Measurements from ENCODE around the gene BRME1. TPM values are rescaled to one million over a fixed set of nuclear protein-coding genes. Genes with fewer than 3 reads are reported as not detected.

Gene BRME1
- total and polyA plus RNA-seq, 2 of the 13 experiments (the other 11 are each of a cell fraction or from before 2014, with no cell fraction given), result 0.74 to 1.5 TPM

DNA sequence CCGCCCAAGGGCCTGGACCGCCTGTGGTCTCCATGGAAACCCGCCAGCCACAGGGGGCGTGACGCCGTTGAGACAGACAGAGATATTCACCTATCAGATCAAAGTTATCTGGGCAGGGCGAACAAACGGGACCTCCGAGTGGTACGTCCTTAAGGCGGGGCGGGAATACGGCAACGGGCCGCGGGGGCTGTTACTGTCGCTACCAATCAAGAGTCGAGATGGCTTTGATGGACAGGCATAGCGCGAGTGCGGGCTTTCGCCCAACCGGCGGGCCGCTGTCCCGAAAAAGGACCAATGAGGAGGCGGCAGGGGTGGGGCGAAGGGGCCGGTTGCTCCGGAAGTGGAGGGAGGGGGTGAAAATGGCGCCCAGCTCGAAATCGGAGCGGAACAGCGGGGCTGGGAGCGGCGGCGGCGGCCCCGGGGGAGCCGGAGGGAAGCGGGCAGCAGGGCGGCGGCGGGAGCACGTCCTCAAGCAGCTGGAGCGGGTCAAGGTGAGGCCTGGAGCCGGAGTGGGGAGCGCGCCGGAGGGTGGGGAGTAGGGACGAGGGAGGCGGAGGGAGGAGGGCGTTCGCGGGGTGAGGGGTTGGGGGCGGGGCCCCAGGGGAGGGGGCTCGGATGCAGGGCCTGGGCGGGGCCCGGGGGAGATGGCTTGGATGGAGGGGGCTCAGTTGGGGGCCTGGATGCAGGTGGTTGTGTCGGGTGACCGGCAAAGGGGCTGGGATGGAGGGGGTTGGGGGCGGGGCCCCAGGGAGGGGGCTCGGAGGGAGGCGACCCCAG, 46.4 kb upstream of the BRME1 start, which contains the start of gene DCAF15 (continued):
- TF ChIP-seq, protein P1, sequence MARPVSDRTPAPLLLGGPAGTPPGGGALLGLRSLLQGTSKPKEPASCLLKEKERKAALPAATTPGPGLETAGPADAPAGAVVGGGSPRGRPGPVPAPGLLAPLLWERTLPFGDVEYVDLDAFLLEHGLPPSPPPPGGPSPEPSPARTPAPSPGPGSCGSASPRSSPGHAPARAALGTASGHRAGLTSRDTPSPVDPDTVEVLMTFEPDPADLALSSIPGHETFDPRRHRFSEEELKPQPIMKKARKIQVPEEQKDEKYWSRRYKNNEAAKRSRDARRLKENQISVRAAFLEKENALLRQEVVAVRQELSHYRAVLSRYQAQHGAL (CRISPR knock-in tag; IDR thresholded peaks at IDR 0.05; ENCODE audit: not compliant biosample characterization), result no peak
- TF ChIP-seq PAWR (CRISPR knock-in tag; IDR thresholded peaks at IDR 0.05; ENCODE audit: borderline replicate concordance) (no peak), ZNF235 (CRISPR knock-in tag; IDR thresholded peaks at IDR 0.05; ENCODE audit: borderline replicate concordance) (peak; percentile 58), ZNF598 (CRISPR knock-in tag; IDR thresholded peaks at IDR 0.05; ENCODE audit: borderline replicate concordance) (0 out of 2 replicates have a peak, but pooled peaks have one; percentile 16), AFF4 (CRISPR knock-in tag; IDR thresholded peaks at IDR 0.05) (no peak), NR2C2 (CRISPR knock-in tag; IDR thresholded peaks at IDR 0.05; ENCODE audit: borderline replicate concordance) (peak; percentile 91), ZFP36L1 (CRISPR knock-in tag; IDR thresholded peaks at IDR 0.05) (no peak), TBX3 (IDR thresholded peaks at IDR 0.05; ENCODE audit: borderline replicate concordance) (peak; percentile 62; the same call in 1 of the 2 replicates), DMAP1 (CRISPR knock-in tag; IDR thresholded peaks at IDR 0.05) (no peak; the same call in 1 of the 2 replicates), RFX1 (IDR thresholded peaks at IDR 0.05) (peak; percentile 86), ETV5 (CRISPR knock-in tag; IDR thresholded peaks at IDR 0.05; ENCODE audit: borderline replicate concordance) (peak; percentile 93), NONO (IDR thresholded peaks at IDR 0.05) (no peak), NONO (CRISPR knock-in tag; conservative IDR thresholded peaks at IDR 0.05) (peak; percentile 50; the same call in 1 of the 2 replicates), POLR2AphosphoS5 (IDR thresholded peaks at IDR 0.05; ENCODE audit: low read depth, low read length) (peak; percentile 58), YY1 (IDR thresholded peaks at IDR 0.05; ENCODE audit: insufficient read depth, insufficient replicate concordance, low read depth, low read length) (peak; percentile 95), HMG20B (CRISPR knock-in tag; conservative IDR thresholded peaks at IDR 0.05) (no peak), KAT8 (CRISPR knock-in tag; IDR thresholded peaks at IDR 0.05) (peak; percentile 69), SKI (IDR thresholded peaks at IDR 0.05; ENCODE audit: partially characterized antibody) (peak; percentile 20), TAF1 (CRISPR knock-in tag; IDR thresholded peaks at IDR 0.05) (peak; percentile 94), THAP11 (CRISPR knock-in tag; IDR thresholded peaks at IDR 0.05) (peak; percentile 72), HHEX (CRISPR knock-in tag; IDR thresholded peaks at IDR 0.05) (no peak)
- TF ChIP-seq, protein P2, sequence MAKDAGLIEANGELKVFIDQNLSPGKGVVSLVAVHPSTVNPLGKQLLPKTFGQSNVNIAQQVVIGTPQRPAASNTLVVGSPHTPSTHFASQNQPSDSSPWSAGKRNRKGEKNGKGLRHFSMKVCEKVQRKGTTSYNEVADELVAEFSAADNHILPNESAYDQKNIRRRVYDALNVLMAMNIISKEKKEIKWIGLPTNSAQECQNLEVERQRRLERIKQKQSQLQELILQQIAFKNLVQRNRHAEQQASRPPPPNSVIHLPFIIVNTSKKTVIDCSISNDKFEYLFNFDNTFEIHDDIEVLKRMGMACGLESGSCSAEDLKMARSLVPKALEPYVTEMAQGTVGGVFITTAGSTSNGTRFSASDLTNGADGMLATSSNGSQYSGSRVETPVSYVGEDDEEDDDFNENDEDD (CRISPR knock-in tag; IDR thresholded peaks at IDR 0.05; ENCODE audit: borderline replicate concordance), result peak; percentile 68; the same call in 1 of the 2 replicates
- TF ChIP-seq, protein P3, sequence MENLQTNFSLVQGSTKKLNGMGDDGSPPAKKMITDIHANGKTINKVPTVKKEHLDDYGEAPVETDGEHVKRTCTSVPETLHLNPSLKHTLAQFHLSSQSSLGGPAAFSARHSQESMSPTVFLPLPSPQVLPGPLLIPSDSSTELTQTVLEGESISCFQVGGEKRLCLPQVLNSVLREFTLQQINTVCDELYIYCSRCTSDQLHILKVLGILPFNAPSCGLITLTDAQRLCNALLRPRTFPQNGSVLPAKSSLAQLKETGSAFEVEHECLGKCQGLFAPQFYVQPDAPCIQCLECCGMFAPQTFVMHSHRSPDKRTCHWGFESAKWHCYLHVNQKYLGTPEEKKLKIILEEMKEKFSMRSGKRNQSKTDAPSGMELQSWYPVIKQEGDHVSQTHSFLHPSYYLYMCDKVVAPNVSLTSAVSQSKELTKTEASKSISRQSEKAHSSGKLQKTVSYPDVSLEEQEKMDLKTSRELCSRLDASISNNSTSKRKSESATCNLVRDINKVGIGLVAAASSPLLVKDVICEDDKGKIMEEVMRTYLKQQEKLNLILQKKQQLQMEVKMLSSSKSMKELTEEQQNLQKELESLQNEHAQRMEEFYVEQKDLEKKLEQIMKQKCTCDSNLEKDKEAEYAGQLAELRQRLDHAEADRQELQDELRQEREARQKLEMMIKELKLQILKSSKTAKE (CRISPR knock-in tag; IDR thresholded peaks at IDR 0.05; ENCODE audit: borderline replicate concordance), result no peak
